CD4-positive, CD25-positive, alpha-beta regulatory T cell (primary cell): ENCODE measurements around the gene PTPN1. TPM values are rescaled to one million over a fixed set of nuclear protein-coding genes. Genes with fewer than 3 reads are reported as not detected.
A peak's percentile ranks its signal among the peaks of the same experiment; 100 is the strongest.

ENCODE experiments used
- ATAC-seq, 2 donors: fragments of 150-1000 bp; cut with Tn5 transposase; one replicate each; pipeline ENCODE4 v1.10.0; 2021; ENCODE audit warnings: low read depth in 2 of 2, moderate number of reproducible peaks in 2 of 2, moderate library complexity in 1 of 2
- DNase-seq, 3 donors: peaks; one replicate each; pipeline versions ENCODE4 v3.0.0 to v3.0.0-alpha.2; 2012 to 2022; ENCODE audit warnings: mixed read lengths in 1 of 3
- H3K27ac ChIP-seq: one replicate; pipeline ENCODE4 v1.7.0; 2013; ENCODE audit warnings: mild to moderate bottlenecking, low read length; ENCODE audit not compliant: insufficient read depth, poor library complexity, severe bottlenecking
- H3K27me3 ChIP-seq: one replicate; pipeline ENCODE4 v1.7.0; 2013; ENCODE audit warnings: low read length; ENCODE audit not compliant: control insufficient read depth, insufficient read depth
- H3K36me3 ChIP-seq: one replicate; pipeline ENCODE4 v1.7.0; 2013; ENCODE audit warnings: mild to moderate bottlenecking, low read length, moderate library complexity; ENCODE audit not compliant: control insufficient read depth, insufficient read depth
- H3K4me1 ChIP-seq: 2 replicates; pipeline ENCODE4 v1.7.0; 2013; ENCODE audit warnings: mild to moderate bottlenecking, low read length; ENCODE audit not compliant: insufficient read depth, control insufficient read depth, poor library complexity, severe bottlenecking
- H3K4me3 ChIP-seq: one replicate; pipeline ENCODE4 v1.7.0; 2013; ENCODE audit warnings: low read depth, mild to moderate bottlenecking, low read length, moderate library complexity
- H3K9me3 ChIP-seq, 2 experiments: 1 replicate in 1 of 2; 2 replicates in 1 of 2; pipeline ENCODE4 v1.7.0; 2013; ENCODE audit warnings: low read length in 2 of 2, mild to moderate bottlenecking in 1 of 2, moderate library complexity in 1 of 2; ENCODE audit not compliant: control insufficient read depth in 2 of 2
- H3K27ac Mint-ChIP-seq, 3 donors: one replicate each; pipeline ENCODE4 v1.8.0; 2020 to 2022; ENCODE audit warnings: mild to moderate bottlenecking in 3 of 3, mixed read lengths in 3 of 3, moderate library complexity in 2 of 3
- H3K27me3 Mint-ChIP-seq: one replicate; pipeline ENCODE4 v1.8.0; 2022; ENCODE audit warnings: mild to moderate bottlenecking, mixed read lengths
- H3K36me3 Mint-ChIP-seq: one replicate; pipeline ENCODE4 v1.8.0; 2020; ENCODE audit warnings: mixed read lengths
- H3K4me1 Mint-ChIP-seq, 4 donors: one replicate each; pipeline ENCODE4 v1.8.0; 2020 to 2022; ENCODE audit warnings: mixed read lengths in 4 of 4, mild to moderate bottlenecking in 1 of 4
- H3K4me3 Mint-ChIP-seq, 4 donors: one replicate each; pipeline ENCODE4 v1.8.0; 2020 to 2022; ENCODE audit warnings: mild to moderate bottlenecking in 4 of 4, mixed read lengths in 4 of 4, moderate library complexity in 3 of 4
- H3K9me3 Mint-ChIP-seq, 7 donors: one replicate each; pipeline ENCODE4 v1.8.0; 2020 to 2022; ENCODE audit warnings: mixed read lengths in 7 of 7, mild to moderate bottlenecking in 3 of 7, moderate library complexity in 2 of 7
- polyA plus RNA-seq, 4 donors: library from polyadenylated mRNA; unstranded; fragments of 300-500 nt; fragmentation: Illumina TruSeq; gene quantifications; one replicate each; pipeline ENCODE4 v1.2.3, GENCODE V29; 2021
- total RNA-seq: library from RNA; stranded (reverse); gene quantifications from one replicate; pipeline ENCODE4 v1.2.3, GENCODE V29; 2022

The PTPN1 gene
- total and polyA plus RNA-seq, 5 donors from 2014 or later, result 27.1 to 76.3 (median 31.7) TPM

DNA sequence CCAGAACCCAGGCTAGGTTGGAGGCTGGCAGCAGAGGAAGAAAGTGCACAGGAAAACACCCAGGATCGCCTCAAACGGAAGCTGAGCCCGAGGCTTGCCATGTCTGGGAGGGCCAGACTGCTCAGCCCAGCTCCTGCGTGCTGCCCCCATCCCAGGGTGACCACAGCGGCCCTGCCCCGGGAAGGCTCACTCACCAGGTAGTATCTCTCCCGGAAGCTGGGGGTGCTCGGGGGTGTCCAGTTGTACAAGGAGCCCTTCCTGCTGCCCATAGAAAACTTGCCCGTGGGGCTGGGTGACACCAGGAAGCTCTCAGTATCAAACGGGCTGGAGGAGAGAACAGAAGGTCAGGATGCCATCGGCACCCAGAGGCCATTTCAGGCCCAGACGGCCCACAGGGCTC lies 94.3 kb downstream of the PTPN1 start:
- H3K36me3 ChIP-seq, result no peaks in the 10 kb centered on the region
- no peak overlapping the region for H3K27ac Mint-ChIP-seq
- H3K27me3 ChIP-seq, result no peaks in the 10 kb centered on the region
- no peak overlapping the region for H3K4me3 Mint-ChIP-seq
- no peak overlapping the region for H3K4me3 ChIP-seq
- no peaks in the 10 kb centered on the region for H3K4me1 Mint-ChIP-seq
- H3K9me3 ChIP-seq, result no peaks in the 10 kb centered on the region
- no peaks in the 10 kb centered on the region for H3K4me1 ChIP-seq
- DNase-seq, result no peak
- H3K36me3 Mint-ChIP-seq, result no peaks in the 10 kb centered on the region
- H3K9me3 Mint-ChIP-seq, result no peaks in the 10 kb centered on the region
- ATAC-seq, result no peak
- H3K27ac ChIP-seq, result no peak overlapping the region
- peaks cover 34% of the 10 kb centered on the region for H3K27me3 Mint-ChIP-seq

DNA sequence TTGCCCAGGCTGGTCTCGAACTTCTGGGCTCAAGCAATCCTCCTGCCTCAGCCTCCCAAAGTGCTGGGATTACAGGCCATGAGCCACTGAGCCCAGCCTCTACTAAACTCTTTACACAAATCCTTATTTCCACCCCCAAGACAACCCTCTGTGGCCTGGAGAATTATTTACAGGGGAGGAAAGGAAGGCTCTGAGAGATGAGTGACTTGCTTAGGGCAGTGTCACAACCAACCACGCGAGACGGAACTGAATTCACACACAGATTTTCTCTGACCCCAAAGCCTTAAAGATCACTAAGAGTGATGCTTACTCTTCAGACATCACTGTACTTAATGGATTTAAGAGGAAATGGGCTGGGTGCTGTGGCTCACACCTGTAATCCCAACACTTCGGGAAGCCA lies 95.0 kb downstream of the PTPN1 start:
- H3K9me3 Mint-ChIP-seq, result no peaks in the 10 kb centered on the region
- ATAC-seq, result no peak
- no peak for DNase-seq
- Histone ChIP-seq H3K36me3 (no peaks in the 10 kb centered on the region), H3K9me3 (no peaks in the 10 kb centered on the region), H3K27me3 (no peaks in the 10 kb centered on the region), H3K27ac (no peak overlapping the region), H3K4me1 (no peaks in the 10 kb centered on the region), H3K4me3 (no peak overlapping the region)
- no peaks in the 10 kb centered on the region for H3K4me1 Mint-ChIP-seq
- H3K4me3 Mint-ChIP-seq, result no peak overlapping the region
- peaks cover 28% of the 10 kb centered on the region for H3K27me3 Mint-ChIP-seq
- H3K27ac Mint-ChIP-seq, result no peak overlapping the region
- no peaks in the 10 kb centered on the region for H3K36me3 Mint-ChIP-seq

DNA sequence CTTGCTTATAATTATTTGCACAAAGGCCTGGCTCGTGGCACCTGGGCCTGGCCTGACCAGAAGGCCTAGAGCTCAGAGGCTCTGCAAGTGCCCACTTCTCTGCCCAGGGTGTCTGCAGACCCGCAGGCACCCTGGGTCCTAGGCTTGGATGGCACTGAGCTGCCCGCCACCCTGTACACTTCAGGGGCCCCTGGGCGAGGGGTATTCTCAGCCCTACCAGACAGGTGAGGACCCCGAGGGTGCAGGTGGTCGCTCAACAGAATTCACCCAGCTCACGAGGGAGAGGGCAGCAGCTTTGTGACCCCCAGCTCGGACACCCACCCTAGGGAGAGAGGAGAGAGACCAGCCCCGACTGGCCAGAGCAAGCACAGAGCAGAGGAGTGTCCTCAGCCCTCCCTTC lies 97.3 kb downstream of the PTPN1 start:
- H3K36me3 ChIP-seq, result no peaks in the 10 kb centered on the region
- H3K27ac ChIP-seq, result no peak overlapping the region
- no peaks in the 10 kb centered on the region for H3K27me3 ChIP-seq
- no peak for ATAC-seq
- no peak overlapping the region for H3K4me3 Mint-ChIP-seq
- no peak overlapping the region for H3K4me3 ChIP-seq
- H3K4me1 Mint-ChIP-seq, result no peaks in the 10 kb centered on the region
- DNase-seq, result no peak
- no peaks in the 10 kb centered on the region for H3K9me3 Mint-ChIP-seq
- H3K9me3 ChIP-seq, result no peaks in the 10 kb centered on the region
- H3K27me3 Mint-ChIP-seq, result peaks cover 27% of the 10 kb centered on the region
- H3K4me1 ChIP-seq, result no peaks in the 10 kb centered on the region
- H3K27ac Mint-ChIP-seq, result no peak overlapping the region
- no peaks in the 10 kb centered on the region for H3K36me3 Mint-ChIP-seq

DNA sequence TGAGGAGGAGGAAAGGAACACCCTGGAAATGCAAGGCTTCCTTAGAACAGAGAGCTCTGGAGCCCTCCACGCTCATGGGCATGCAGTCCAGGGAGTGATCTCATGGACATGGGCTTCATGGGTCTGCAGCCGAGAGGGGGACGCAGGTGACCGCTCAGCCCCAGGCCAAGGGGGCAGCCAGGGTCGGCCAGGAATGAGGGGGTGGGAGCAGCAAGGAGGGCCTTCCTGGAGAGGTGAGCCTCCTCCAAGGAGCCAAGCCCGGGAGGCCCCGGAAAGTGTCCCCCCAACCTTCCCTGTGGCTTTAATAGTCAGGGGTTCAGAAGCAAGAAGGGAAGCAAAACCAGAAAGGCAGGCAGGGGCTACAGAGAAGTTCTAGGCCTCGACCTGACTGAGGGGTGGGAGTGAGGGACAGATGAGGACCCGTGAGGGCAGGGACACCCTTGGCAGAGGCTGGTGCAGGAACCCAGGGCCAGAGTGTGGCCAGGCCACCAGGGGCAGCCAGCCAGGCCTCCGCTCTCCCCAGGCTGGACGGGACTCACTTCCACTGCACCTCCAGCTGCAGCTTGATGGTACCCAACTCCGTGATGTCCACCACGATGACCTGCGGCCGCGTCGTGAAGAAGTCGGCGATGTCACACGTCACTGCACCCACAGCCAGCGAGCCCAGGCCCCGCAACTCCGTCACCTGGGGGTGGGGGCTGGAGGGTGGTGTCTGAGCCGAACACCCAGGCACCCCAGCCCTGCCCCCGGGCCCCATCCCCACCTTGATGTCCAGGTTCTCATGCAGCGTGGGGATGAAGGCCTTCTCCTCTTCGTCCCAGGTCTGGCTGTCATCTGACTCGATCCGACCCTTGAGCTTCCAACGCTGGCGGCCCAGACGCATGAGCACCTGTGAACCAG lies 97.9 kb downstream of the PTPN1 start:
- Histone ChIP-seq H3K4me1 (no peaks in the 10 kb centered on the region), H3K4me3 (no peak overlapping the region), H3K27ac (no peak overlapping the region), H3K36me3 (no peaks in the 10 kb centered on the region), H3K9me3 (no peaks in the 10 kb centered on the region), H3K27me3 (no peaks in the 10 kb centered on the region)
- ATAC-seq (no peak), DNase-seq (no peak)
- Mint-ChIP-seq H3K27me3 (peaks cover 25% of the 10 kb centered on the region), H3K4me1 (no peaks in the 10 kb centered on the region), H3K9me3 (no peaks in the 10 kb centered on the region), H3K27ac (peak overlapping the region in 1 of 3 donors; percentile 74), H3K4me3 (no peak overlapping the region), H3K36me3 (no peaks in the 10 kb centered on the region)

DNA sequence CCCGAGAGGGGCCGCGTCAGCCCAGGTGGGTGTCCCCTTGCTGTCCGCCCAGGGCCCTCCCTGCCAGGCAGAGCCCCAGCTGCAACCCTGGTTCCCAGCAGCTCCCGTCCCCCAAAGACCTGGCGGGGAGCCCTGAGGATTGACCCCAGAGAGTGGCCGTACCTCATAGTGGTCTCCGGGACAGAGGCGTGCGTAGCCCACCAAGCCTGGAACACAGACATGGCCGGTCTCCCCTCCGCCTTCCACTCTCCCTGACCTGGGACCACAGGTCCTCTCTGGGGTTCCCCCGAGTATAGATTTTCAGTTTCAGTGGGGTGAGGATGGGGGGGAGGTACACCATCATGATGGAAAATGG lies 98.5 kb downstream of the PTPN1 start:
- ATAC-seq, result no peak
- H3K36me3 Mint-ChIP-seq, result no peaks in the 10 kb centered on the region

DNA sequence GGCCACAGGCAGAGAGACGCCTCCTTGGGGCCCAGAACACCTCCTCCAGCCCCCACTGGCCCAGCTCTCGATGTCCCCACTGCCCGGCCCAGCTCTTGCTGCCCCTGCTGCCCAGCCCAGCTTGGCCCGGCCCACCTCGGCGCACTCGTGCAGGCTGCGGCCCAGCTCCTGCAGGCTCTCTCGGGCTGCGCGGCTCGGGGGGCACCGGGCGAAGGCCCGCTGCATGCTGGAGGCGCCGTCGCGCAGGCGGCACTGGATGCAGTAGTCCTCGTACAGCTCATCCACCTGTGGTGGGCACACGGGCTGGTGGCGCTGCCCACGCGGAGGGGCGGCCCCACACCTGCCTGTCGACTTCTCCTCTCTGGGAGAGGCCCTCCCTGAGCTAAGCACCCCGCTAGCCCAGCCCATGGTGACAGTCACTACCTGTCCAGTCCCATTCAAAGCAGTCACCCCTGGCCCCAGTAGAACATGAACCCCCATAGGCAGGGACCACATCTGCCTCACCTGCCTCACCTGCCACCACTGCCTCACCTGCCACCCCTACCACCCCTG lies 99.3 kb downstream of the PTPN1 start:
- H3K4me3 ChIP-seq, result no peak overlapping the region
- no peaks in the 10 kb centered on the region for H3K4me1 ChIP-seq
- DNase-seq (no peak), ATAC-seq (no peak)
- H3K27ac ChIP-seq, result no peak overlapping the region
- peaks cover 13% of the 10 kb centered on the region for H3K27me3 Mint-ChIP-seq
- H3K27me3 ChIP-seq, result no peaks in the 10 kb centered on the region
- no peaks in the 10 kb centered on the region for H3K9me3 Mint-ChIP-seq
- no peak overlapping the region for H3K27ac Mint-ChIP-seq
- H3K4me3 Mint-ChIP-seq, result no peak overlapping the region
- H3K9me3 ChIP-seq, result no peaks in the 10 kb centered on the region
- no peaks in the 10 kb centered on the region for H3K36me3 ChIP-seq
- no peaks in the 10 kb centered on the region for H3K4me1 Mint-ChIP-seq
- no peaks in the 10 kb centered on the region for H3K36me3 Mint-ChIP-seq

More for the DNA sequence above, 98.5 kb downstream of the PTPN1 start:
- H3K36me3 ChIP-seq, result no peaks in the 10 kb centered on the region
- Mint-ChIP-seq H3K4me3 (no peak overlapping the region), H3K27ac (no peak overlapping the region), H3K4me1 (no peaks in the 10 kb centered on the region), H3K9me3 (no peaks in the 10 kb centered on the region), H3K27me3 (peaks cover 20% of the 10 kb centered on the region)
- no peaks in the 10 kb centered on the region for H3K27me3 ChIP-seq
- H3K27ac ChIP-seq, result no peak overlapping the region
- no peaks in the 10 kb centered on the region for H3K9me3 ChIP-seq
- no peak overlapping the region for H3K4me3 ChIP-seq
- DNase-seq, result no peak
- no peaks in the 10 kb centered on the region for H3K4me1 ChIP-seq

DNA sequence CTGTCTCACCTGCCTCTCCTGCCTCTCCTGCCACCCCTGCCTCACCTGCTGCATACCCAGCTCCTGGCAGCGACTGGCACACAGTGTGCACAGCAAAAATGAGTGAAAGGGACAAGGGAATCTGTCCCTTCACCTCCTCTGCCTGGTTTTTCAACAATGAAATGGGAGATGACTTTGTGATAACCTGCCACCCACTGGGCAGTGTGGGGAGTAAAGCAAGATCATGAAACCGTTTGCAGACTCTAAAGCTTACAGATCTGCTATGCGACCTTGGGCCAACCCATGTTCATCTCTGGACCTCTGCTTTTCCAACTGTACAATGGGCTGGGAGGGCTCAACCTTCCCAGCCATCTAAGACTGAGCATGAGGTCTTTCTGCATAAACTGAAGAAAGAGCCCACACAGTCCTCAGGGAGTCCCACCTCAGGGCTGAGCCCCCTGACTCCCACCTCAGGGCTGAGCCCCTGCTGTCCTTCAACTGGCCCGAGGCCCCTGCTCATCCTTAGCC lies 100.1 kb downstream of the PTPN1 start:
- Mint-ChIP-seq H3K27ac (no peak overlapping the region), H3K4me3 (no peak overlapping the region), H3K4me1 (no peaks in the 10 kb centered on the region), H3K9me3 (no peaks in the 10 kb centered on the region), H3K36me3 (no peaks in the 10 kb centered on the region), H3K27me3 (peaks cover 10% of the 10 kb centered on the region)
- no peaks in the 10 kb centered on the region for H3K4me1 ChIP-seq
- H3K36me3 ChIP-seq, result no peaks in the 10 kb centered on the region
- no peaks in the 10 kb centered on the region for H3K27me3 ChIP-seq
- no peak for DNase-seq
- H3K9me3 ChIP-seq, result no peaks in the 10 kb centered on the region
- H3K4me3 ChIP-seq, result no peak overlapping the region
- ATAC-seq, result no peak
- H3K27ac ChIP-seq, result no peak overlapping the region
